Stimulated activated CD8-positive, alpha-beta memory T cell treated with anti-CD3 and anti-CD28 coated beads, Interleukin-12 subunit alpha, Interleukin-12 subunit beta, amount 100 ng/mL, for 24 hours (primary cell): ENCODE measurements around the gene MAGEB16.

Experiments
- DNase-seq: peaks from one replicate; pipeline ENCODE4 v3.0.0-alpha.2; 2020; ENCODE audit errors: extremely low read depth

The MAGEB16 gene

GRCh38 chrX:35798042-35798441 lies at the start of gene MAGEB16:
TSS of gene MAGEB16 (plus strand) at chrX:35798342. CDS start at chrX:35802197, 3,855 bp downstream.
- DNase-seq, result no peak

GRCh38 chrX:35773958-35774564 lies 24.1 kb upstream of the MAGEB16 start:
- no peak for DNase-seq

GRCh38 chrX:35785075-35785474 lies 13.1 kb upstream of the MAGEB16 start:
- DNase-seq, result no peak

GRCh38 chrX:35786271-35786670 lies 11.9 kb upstream of the MAGEB16 start:
- DNase-seq, result no peak

GRCh38 chrX:35787867-35788266 lies 10.3 kb upstream of the MAGEB16 start:
- DNase-seq, result no peak

GRCh38 chrX:35800474-35800873 lies 2.3 kb downstream of the MAGEB16 start:
- DNase-seq, result no peak

- DNase-seq, result no peak
These were observed 11.6 kb downstream of the MAGEB16 start for GRCh38 chrX:35809781-35810180.

- DNase-seq, result no peak
These were observed 21.1 kb downstream of the MAGEB16 start for GRCh38 chrX:35819241-35819640.

- no peak for DNase-seq
These were observed 28.4 kb downstream of the MAGEB16 start for GRCh38 chrX:35826503-35826902.

- no peak for DNase-seq
These were observed 31.4 kb downstream of the MAGEB16 start for GRCh38 chrX:35829501-35829900.

GRCh38 chrX:35841872-35842271 lies 43.7 kb downstream of the MAGEB16 start:
- DNase-seq, result no peak

GRCh38 chrX:35842674-35843073 lies 44.5 kb downstream of the MAGEB16 start:
- DNase-seq, result no peak

- no peak for DNase-seq
These were observed 49.6 kb downstream of the MAGEB16 start for GRCh38 chrX:35847736-35848135.
